Putamen (tissue), 1 donor: ENCODE results near the gene FBN3.
"Not testable (repeated sequence)": the region's sequence is repeated elsewhere in the genome, so short reads cannot be mapped to it uniquely, and the experiment has no call there.

Source experiments
- DNase-seq: peaks from one replicate; pipeline ENCODE4 v3.0.0-alpha.2; 2016; ENCODE audit warnings: low spot score

Gene FBN3

DNA sequence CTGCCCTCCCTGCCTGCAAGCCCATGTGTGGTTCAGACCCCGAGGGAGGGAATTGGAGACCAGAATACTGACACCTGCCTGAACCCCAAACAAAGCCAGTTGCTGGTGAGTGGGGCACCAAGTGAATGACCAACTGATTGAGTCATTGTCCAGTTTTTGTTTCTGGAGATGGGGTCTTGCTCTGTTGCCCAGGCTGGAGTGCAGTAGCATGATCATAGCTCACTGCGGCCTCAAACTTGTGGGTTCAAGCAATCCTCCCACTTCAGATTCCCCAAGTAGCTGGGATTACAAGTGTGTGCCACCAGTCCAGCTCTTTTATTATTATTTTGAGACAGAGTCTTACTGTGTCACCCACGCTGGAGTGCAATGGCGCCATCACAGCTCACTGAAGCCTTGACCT, 92.9 kb downstream of the FBN3 start:
- DNase-seq, result no peak

DNA sequence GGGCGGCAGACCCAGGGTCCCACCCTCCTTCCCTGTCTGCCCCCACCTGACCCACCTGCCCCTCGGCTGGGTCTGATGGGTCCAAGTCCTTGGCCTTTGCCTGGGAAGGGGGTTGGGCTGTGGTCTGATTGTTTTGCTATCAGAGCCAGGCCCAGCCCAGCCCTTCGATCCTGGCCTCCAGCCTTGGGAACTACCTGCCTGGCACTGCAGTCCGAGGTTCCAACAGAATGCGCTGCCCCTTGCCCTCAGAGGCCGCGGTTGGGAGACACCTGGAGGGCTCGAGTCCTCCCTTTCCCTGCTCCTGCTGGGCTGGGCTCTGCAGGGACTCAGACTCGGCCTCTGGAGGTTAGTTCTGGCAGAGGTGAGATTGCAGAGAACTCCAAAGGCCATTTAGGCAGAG, 95.2 kb downstream of the FBN3 start:
- DNase-seq, result no peak

DNA sequence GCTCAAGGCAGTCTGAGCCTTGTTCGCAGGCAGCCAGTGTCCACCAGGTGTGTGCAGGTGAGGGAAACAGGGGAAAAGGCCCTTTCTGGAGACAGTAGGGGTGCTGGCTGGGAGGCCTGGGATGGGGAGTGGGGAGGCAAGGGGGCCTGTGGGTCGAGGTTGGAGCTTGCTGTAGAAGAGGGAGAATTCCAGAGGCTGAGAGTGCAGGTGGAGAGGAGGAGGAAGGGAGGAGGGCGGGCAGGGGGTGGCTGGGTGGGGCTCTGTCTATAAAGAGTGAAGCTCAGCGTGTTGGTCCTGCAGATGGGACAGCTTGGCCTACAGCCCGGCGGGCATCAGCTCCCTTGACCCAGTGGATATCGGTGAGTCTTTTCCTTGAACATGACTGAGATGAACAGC, 96.9 kb downstream of the FBN3 start, which contains the start of gene CCL25:
Gene CCL25 (plus strand): TSS at position 297 of the 396 bp plus-strand sequence. CDS start 290 bp downstream, outside the sequence.
- DNase-seq, result no peak

DNA sequence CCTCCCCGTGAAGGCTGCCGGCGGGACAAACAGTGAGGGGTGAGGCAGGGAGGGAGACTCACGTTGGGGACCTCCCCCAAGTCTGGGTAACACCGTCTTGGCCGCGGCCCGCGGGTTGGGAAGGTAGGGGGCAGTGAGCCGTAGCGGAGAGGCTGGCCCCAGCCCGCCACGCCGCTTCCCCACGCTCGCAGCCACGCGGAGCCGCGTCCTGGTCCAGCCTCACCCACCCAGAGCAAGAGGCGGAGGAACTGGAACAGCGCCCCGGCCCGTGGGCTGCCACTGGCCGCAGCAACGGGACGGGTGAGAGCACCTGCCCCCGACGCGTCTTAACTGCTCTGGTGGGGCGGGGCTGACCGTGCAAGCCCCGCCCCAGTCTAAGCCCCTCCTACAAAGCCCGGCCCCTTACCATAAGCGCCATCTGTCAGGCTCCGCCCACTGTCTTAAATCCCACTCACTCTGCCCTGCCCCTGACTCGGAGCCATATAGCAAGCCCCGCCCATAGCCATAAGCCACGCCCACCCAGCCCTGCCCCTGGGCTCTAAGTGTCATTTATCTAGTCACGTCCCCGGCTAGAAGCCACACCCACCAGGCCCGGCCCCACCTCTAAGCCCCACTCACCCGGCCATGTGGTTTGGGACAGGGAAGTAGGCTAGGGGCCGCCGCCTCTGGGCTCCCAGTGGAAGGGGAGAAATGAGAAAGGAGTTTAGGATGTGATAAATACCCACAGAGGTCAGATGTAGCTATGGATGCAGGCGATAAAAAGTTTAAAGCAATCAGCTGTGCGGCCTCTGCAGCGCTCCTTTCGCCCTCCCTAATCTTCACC, 98.9 kb downstream of the FBN3 start:
- DNase-seq, result peak; percentile 44

DNA sequence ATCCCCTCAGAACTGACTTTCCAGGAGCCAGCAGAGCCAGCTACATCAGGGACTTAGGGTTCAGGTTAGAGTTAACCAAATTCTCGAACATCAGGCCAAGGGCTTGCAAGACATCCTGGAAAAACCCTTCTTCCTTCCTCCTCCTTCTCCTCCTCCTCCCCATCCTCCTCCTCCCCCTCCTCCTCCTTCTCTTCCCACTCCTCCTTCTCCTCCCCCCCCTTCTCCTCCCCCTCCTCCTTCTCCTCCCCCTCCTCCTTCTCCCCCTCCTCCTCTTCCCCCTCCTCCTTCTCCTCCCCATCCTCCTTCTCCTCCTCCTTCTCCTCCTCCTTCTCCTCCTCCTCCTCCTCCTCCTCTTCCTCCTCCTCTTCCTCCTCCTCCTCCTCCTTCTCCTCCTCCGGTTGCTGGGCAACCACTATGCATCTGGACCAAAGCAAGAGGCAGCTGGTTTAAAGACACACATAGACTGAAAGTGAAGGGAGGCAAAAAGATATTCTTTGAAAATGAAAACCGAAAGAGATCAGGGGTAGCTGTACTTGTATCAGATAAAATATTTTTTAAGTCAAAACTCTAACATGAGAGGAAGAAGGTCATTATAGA, 102.7 kb downstream of the FBN3 start:
- DNase-seq, result no peak

DNA sequence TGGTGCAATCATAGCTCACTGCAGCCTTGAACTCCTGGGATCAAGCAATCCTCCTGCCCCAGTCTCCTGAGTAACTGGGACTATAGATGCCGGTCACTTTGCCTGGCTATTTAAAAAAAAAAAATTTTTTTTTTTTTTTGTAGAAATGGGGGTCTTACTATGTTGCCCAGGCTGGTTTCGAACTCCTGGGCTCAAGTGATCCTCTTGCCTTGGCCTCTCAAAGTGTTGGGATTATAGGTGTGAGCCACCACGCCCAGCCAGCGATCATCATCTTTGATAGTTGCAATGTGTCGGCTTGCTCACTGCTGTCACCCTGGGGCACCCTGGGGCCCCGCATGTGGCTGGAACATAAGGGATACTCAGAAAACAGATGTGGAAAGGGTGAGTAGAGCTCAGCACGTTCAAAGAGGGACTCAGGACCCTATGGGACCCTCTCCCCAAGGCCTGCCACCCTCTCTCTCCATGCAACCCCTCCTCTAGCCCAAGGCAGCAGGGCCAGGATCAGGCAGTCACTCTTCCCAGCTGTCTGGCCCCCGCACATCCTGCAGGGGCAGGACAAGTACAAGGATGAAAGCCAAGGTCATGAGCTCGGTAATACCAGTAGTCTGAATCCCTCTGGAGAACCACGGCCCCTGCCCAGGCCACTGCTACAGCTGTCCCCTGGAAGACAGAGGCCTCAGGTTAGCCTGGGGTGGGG, 103.4 kb downstream of the FBN3 start:
- no peak for DNase-seq

DNA sequence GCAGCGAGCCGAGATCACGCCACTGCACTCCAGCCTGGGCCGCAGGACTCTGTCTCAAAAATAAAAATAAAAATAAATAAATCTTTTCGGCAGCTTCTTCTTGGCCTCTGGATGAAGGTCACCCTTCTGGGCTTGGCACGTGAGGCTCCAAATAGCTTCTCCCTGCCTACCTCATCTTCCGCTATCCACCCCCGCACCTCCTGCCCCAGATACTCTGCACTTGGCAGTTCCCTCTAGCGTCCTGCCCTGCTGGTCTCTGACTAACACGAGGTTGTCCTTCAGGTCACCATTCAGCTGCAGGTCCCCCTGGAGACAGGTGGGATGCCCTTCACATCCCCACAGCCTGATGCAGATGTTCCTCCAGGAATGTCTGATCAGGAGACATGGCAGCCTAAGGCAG, 105.4 kb downstream of the FBN3 start:
- no peak for DNase-seq

DNA sequence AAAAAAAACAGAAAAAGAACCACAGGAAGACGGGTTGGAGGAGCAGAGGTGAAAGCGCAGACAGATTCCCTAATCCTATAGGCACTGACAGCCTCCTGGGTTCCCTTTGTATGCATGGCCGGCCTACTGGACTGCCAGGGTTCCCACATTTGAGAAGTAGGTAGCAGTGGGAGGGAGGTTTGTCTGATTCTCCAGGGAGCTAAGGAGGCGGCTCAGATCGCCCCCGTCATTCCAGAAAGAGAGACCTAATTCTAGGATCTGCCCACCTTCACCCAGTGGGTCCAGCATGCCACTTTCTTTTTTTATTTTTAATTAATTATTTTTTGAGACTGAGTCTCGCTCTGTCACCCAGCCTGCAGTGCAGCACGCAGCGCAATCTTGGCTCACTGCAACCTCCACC, 106.5 kb downstream of the FBN3 start:
- DNase-seq, result no peak

DNA sequence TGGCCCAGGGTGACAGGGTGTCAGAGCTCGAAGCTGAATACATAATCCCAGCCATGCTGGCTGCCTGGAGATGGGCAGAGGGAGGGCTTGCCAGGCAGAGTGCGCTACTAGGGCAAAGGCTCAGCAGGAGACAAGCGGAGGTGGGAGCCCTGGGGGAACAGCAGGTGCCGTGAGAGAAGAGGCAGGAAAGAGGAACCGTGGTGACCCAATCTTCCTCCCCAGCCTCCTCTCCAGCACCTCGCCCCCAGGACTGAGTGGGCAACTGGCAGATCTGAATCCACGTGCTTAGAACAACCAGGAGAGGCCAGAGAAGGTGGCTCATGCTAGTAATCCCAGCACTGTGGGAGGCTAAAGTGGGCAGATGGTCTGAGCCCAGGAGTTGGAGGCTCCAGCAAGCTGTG, 107.9 kb downstream of the FBN3 start:
- DNase-seq, result no peak

DNA sequence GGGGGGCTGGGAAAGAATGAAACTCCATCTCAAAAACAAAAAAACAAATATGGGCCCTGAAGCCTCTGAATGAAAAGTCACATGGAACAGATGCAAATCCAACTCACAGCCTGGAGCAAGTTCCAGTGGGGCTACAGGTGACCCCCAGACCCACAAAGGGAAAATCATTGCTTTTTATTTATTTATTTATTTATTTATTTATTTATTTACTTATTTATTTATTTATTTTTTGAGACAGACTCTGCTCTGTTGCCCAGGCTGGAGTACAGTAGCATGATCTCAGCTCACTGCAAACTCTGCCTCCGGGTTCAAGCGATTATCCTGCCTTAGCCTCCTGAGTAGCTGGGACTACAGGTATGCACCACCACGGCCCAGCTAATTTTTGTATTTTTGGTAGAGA, 110.2 kb downstream of the FBN3 start:
- DNase-seq, result no peak

DNA sequence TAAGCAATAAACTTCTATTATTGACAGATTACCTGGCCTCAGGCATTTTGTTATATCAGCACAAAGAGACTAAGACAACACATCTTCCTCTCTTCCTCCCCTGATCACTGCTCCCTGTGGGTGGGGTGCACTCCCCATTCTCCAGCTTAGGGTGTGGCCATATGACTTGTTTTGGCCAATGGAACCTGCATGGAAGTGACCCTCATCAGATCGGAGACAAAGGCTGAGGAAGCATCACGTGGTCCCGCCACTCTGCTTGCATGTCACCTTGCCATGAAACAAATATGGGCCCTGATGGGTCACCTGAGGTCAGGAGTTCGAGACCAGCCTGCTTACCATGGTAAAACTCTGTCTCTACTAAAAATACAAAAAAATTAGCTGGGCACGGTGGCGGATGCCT, 110.6 kb downstream of the FBN3 start:
- no peak for DNase-seq

DNA sequence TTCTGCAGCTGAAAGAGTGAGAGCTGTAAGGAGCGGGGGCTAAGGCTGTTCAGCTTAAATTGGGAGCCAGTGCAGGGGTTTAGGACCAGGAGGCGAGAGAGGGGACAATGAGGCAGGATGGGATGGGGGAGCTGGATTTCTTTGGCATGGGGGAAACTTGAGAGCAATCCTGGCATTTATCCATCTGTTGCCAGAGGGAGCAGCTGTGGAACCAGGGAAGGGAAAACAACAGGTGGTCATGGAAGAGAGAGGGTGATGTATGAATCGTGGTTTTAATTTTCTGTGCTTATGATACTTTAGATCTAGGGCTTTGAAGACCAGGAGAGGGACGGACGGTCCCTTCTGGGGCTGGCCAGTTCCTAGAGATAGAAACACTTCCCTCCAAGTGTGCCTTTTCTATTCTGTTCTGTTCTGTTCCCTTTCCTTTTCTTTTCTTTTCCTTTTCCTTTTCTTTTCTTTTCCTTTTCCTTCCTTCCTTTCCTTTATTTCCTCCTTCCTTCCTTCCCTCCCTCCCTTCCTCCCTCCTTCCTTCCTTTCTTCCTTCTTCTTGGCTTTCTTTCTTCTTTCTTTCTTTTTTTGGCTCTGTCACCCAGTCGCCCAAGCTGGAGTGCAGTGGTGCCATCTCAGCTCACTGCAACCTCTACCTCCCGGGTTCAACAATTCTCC, 112.8 kb downstream of the FBN3 start:
- DNase-seq, result no peak

DNA sequence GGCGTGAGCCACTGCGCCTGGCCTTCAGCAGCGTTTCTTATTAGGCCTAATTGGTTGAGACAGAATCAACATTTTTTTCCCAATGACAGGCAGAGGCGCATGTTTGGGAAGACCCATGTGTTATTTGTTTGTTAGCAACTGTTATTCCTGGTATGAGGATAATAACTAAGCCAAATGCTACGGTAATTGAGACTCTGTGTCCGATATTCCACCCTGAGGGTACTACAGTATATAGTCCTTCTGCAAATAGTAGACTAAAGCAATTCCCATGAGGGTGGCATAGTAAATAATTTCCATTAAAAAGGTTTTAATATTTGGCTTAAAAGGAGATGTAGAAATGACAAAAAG, 115.2 kb downstream of the FBN3 start:
- no peak for DNase-seq

DNA sequence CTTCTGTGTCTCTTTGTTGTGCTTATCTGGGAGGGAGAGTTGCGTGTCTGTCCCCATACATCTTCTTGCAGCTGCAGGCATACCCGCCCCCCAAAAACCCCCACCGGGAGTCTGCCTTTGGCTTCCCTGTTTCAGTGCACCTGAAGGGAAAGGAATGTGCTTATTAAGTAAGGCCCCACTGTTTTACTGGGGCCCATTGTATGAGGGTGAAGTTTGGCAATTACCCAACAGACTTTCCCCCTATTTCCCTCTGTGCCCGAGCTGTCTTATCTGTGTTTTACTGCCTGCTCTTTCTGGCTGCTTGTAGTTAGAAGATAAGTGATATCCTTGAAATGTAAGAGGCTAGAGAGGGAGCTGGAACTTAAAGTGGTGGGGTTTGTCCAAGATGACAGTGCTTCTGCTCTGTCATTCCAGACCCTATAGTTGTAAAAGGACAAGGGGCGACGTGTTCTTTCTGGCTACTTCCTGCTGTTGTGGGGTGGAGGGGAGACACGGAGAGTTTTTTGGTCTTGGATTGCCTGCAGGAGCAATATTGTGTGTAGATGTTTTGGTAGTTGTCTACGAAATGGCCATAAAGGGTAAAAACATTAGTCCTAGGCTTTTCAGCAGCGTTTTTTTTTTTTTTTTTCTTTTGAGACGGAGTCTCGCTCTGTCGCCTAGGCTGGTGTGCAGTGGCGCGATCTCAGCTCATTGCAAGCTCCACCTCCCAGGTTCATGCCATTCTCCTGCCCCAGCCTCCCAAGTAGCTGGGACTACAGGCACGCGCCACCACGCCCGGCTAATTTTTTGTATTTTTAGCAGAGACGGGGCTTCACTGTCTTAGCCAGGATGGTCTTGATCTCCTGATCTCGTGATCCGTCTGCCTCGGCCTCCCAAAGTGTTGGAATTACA, 115.9 kb downstream of the FBN3 start:
- not testable (repeated sequence) for DNase-seq

DNA sequence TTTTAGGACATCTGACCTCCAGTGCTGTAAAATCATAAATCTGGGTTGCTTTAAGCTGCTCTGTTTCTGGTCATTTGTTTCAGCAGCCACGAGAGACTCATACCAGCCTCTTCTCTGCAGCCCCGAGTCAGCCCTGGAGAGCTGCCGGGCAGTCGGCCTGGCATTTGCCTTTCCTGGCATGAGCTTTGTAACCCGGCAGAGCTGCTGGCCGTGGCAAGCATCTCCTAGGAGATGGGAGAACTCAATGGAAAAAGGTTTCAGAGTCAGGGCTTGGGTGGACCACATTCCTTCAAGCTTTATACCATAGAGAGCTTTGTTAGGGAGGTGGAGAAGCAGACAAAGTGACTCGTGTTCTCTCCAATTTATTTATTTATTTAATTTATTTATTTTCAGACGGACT, 118.4 kb downstream of the FBN3 start:
- DNase-seq, result no peak

DNA sequence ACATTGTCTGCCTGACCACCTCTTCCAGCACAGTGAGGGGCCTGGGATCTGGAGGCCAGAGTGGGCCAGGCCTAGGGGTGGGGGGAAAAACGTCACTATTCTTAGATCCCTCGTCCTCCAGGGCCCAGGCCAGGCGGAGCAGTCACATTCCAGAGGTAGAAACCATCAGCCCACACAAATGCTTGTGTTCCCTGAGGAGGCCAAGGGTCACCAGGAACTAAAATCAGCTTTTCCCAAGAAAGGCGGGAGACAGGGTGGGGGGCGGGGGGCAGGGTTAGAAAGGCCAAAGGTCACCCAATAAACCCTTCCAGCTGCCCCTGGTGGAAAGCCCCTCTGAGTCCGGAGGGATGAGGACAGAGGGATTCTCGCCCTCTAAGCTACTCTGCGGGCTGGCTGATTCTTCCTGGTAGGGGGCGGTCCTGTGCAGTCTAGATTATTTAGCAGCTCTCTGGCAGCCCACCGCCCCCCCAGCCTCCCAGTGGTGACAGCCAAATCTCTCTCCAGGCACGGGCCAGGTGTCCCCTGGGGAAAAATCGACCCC, 120.4 kb downstream of the FBN3 start:
- no peak for DNase-seq

DNA sequence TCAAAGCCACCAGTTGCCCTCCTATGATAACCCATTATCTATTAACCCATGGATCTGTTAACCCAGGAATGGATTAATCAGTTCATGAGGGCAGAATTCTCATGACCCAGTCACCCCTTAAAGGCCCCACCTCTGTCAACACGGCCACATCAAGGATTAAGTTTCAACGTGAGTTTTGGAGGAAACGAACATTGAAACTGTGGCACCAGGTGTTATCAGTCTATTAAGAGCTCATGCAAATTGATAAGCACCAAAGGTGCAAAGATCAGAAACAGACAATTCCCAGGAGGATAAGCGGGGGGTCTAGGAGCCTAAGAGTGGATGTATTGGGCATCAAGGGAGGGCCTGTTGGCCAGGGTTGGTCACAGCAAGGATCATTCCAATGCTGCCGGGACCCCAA, 124.1 kb downstream of the FBN3 start:
- no peak for DNase-seq

DNA sequence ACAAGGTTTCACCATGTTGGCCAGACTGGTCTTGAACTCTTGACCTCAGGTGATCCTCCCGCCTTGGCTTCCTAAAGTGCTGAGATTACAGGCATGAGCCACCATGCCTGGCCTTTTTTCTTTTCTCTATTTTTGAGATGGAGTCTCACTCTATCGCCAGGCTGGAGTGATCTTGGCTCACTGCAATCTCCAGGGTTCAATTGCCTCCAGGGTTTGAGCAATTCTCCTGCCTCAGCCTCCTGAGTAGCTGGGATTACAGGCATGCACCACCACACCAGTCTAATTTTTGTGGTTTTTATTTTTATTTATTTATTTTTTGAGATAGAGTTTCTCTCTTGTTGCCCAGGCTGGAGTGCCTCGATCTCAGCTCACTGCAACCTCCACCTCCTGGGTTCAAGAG, 125.1 kb downstream of the FBN3 start:
- not testable (repeated sequence) for DNase-seq

DNA sequence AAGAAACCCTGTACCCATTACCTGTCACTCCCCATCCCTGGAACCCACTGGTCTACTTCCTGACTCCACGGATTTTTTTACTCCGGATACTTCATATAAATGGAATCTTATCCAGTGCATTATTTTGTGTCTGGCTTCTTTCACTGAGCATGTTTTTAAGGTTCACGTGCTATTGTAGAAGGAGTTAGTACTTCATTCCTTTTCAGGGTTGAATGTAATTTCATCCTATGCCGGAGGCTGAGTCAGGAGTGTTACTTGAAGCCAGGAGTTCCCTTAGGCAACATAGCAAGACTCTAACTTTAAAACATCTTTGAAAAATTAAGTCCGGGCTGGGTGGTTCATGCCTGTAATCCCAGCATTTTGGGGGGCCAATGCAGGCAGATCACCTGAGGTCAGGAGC, 126.0 kb downstream of the FBN3 start:
- DNase-seq, result no peak

DNA sequence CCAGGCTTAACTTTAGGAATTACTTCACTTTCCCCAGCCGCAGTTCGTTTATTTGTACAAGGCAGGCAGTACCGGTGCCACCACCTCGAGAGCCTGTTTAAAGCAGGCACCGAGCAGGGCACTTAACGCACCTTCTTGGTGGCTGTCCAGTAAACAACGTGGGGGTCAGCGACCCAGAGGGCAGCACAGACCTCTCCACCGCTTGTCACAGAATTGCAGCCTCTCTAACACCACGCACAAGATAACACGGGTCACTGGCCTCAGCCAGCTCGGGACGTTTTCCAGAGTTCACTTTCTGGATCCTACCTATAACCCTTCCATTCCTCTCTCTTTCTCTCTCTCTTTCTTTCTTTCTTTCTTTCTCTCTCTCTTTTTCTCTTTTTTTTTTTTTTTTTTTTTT, 127.1 kb downstream of the FBN3 start:
- no peak for DNase-seq

DNA sequence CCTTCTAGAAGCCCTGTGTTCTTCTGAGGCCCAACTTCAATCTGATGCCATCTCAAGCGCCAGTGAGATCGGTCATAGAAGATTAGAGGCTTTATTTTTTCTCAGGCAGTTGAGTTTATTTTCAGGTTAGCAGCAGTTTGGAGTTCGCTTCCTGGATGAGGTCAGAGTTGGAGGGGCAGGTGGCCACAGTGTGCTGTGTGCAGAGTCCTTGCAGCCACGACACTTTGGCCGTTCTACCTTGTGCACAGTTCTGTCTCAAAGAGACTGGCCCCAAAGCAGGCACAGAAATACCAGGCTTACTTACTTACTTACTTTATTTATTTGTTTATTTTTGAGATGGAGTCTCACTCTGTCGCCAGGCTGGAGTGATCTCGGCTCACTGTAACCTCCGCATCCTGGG, 128.0 kb downstream of the FBN3 start:
- no peak for DNase-seq
